CD4-positive, alpha-beta T cell (primary cell): ENCODE measurements around the gene ZNF438. TPM values are rescaled to one million over a fixed set of nuclear protein-coding genes. Genes with fewer than 3 reads are reported as not detected.

ENCODE experiments used
- ATAC-seq: fragments of 200-7000 bp; cut with Tn5 transposase; one replicate; pipeline ENCODE4 v1.10.0; 2022; ENCODE audit warnings: mild to moderate bottlenecking; ENCODE audit not compliant: poor library complexity
- CTCF ChIA-PET: fragments of 350-600 bp; sonication (Branson Sonifier 250); formaldehyde crosslinking; loops from one replicate; lab custom pipeline; 2021; ENCODE audit warnings: antibody characterized with exemption, inconsistent platforms; lab: Charles Lee
- POLR2A ChIA-PET: fragments of 350-600 bp; sonication (Branson Sonifier 250); formaldehyde crosslinking; loops from one replicate; lab custom pipeline; 2021; ENCODE audit warnings: antibody characterized with exemption, inconsistent platforms; lab: Charles Lee
- DNase-seq, 14 experiments: peaks; one replicate each; pipeline ENCODE4 v3.0.0-alpha.2; 2013 to 2020; ENCODE audit warnings: mixed read lengths in 2 of 14
- H3K27ac ChIP-seq, 2 donors: one replicate each; pipeline versions ENCODE4 v1.5.1 to v1.7.0; 2013; ENCODE audit warnings: low read length in 2 of 2, low read depth in 1 of 2, mild to moderate bottlenecking in 1 of 2
- H3K27me3 ChIP-seq, 2 experiments: 1 replicate in 1 of 2; 2 replicates in 1 of 2; pipeline versions ENCODE4 v1.6.1 to v1.7.0; 2013; ENCODE audit warnings: low read length in 2 of 2, control low read depth in 1 of 2, mild to moderate bottlenecking in 1 of 2, moderate library complexity in 1 of 2; ENCODE audit not compliant: insufficient read depth in 2 of 2, control insufficient read depth in 1 of 2
- H3K36me3 ChIP-seq: one replicate; pipeline ENCODE4 v1.6.1; 2013; ENCODE audit warnings: low read length, control low read depth; ENCODE audit not compliant: insufficient read depth
- H3K4me1 ChIP-seq: one replicate; pipeline ENCODE4 v1.6.1; 2013; ENCODE audit warnings: low read length, control low read depth; ENCODE audit not compliant: insufficient read depth
- H3K4me3 ChIP-seq: one replicate; pipeline ENCODE4 v1.5.1; 2013; ENCODE audit warnings: mild to moderate bottlenecking, low read length, moderate library complexity
- H3K9me3 ChIP-seq, 2 experiments: 1 replicate in 1 of 2; 2 replicates in 1 of 2; pipeline versions ENCODE4 v1.6.1 to v1.7.0; 2013; ENCODE audit warnings: low read length in 2 of 2, mild to moderate bottlenecking in 2 of 2, control low read depth in 1 of 2, moderate library complexity in 1 of 2; ENCODE audit not compliant: control insufficient read depth in 1 of 2, insufficient read depth in 1 of 2
- H3K27ac Mint-ChIP-seq: one replicate; pipeline ENCODE4 v1.8.0; 2020; ENCODE audit warnings: mixed read lengths
- H3K27me3 Mint-ChIP-seq: one replicate; pipeline ENCODE4 v1.8.0; 2021; ENCODE audit warnings: mixed read lengths
- H3K36me3 Mint-ChIP-seq: one replicate; pipeline ENCODE4 v1.8.0; 2021; ENCODE audit warnings: low read depth, mixed read lengths
- H3K4me1 Mint-ChIP-seq: one replicate; pipeline ENCODE4 v1.8.0; 2021; ENCODE audit warnings: low read depth, mixed read lengths
- H3K4me3 Mint-ChIP-seq: one replicate; pipeline ENCODE4 v1.8.0; 2020; ENCODE audit warnings: mild to moderate bottlenecking, mixed read lengths
- H3K9me3 Mint-ChIP-seq: one replicate; pipeline ENCODE4 v1.8.0; 2020; ENCODE audit warnings: mixed read lengths
- CTCF ChIP-seq: fragments of 200-600 bp; IDR thresholded peaks from one replicate; pipeline ENCODE4 v1.8.0; 2022; ENCODE audit warnings: antibody characterized with exemption, mild to moderate bottlenecking
- intact Hi-C, 2 experiments: fragments of 100-400 bp; cut with DNase I in 1 of 2; cut with micrococcal nuclease in 1 of 2; formaldehyde crosslinking; loops; one replicate each; pipeline versions ENCODE4 v1.15.1 to v1.9.0; 2023 to 2025; cut with DNase I, micrococcal nuclease
- total RNA-seq, 174 experiments: library from RNA in 2 of 174; stranded (reverse) in 2 of 174; gene quantifications; one replicate each; pipeline ENCODE4 v1.2.3 and lab custom pipeline; 2021 to 2026

Gene ZNF438
- total RNA-seq, 2 experiments from 2014 or later: 1.9 to 2.0 TPM

GRCh38 chr10:30928742-30929141 is 102.9 kb downstream of the ZNF438 start:
- DNase-seq: peak in 1 of 14 experiments; percentile 4
- no peak for ATAC-seq
- H3K36me3 ChIP-seq: no peaks in the 10 kb centered on the region
- no peaks in the 10 kb centered on the region for H3K27me3 Mint-ChIP-seq
- ChIA-PET CTCF (no interaction called here), POLR2A (interaction anchor here (1.6 kb wide), 1 partner anchor 103 kb away, joined by 5 read pairs; the partner anchor contains the start of gene ZNF438)
- H3K27ac Mint-ChIP-seq: peak overlapping the region; percentile 74
- peaks cover 7% of the 10 kb centered on the region for H3K9me3 Mint-ChIP-seq
- no peaks in the 10 kb centered on the region for H3K4me1 ChIP-seq
- no peaks in the 10 kb centered on the region for H3K27me3 ChIP-seq
- peak overlapping the region; percentile 76 for H3K4me3 Mint-ChIP-seq
- H3K27ac ChIP-seq: no peak overlapping the region
- H3K9me3 ChIP-seq: peaks cover 4 to 7% of the 10 kb centered on the region in 2 experiments
- TF ChIP-seq CTCF: no peak
- H3K36me3 Mint-ChIP-seq: peaks cover 40% of the 10 kb centered on the region
- H3K4me3 ChIP-seq: peak overlapping the region; percentile 22
- H3K4me1 Mint-ChIP-seq: peaks cover 11% of the 10 kb centered on the region
- intact Hi-C loops: no loop called here

- DNase-seq (no peak), ATAC-seq (no peak)
- H3K27me3 ChIP-seq: no peaks in the 10 kb centered on the region
- H3K27me3 Mint-ChIP-seq: no peaks in the 10 kb centered on the region
- intact Hi-C loops: no loop called here
- H3K4me1 Mint-ChIP-seq: no peaks in the 10 kb centered on the region
- no peaks in the 10 kb centered on the region for H3K9me3 ChIP-seq
- no peaks in the 10 kb centered on the region for H3K9me3 Mint-ChIP-seq
- H3K4me3 ChIP-seq: no peak overlapping the region
- H3K27ac Mint-ChIP-seq: no peak overlapping the region
- CTCF ChIA-PET: no interaction called here
- H3K4me3 Mint-ChIP-seq: no peak overlapping the region
- no peak for TF ChIP-seq CTCF
- no peaks in the 10 kb centered on the region for H3K36me3 Mint-ChIP-seq
- no peak overlapping the region for H3K27ac ChIP-seq
- POLR2A ChIA-PET: no interaction called here
- no peaks in the 10 kb centered on the region for H3K36me3 ChIP-seq
- no peaks in the 10 kb centered on the region for H3K4me1 ChIP-seq
These were observed 113.0 kb downstream of the ZNF438 start for GRCh38 chr10:30918651-30919050.

GRCh38 chr10:30917789-30918188 is 113.9 kb downstream of the ZNF438 start:
- H3K27me3 Mint-ChIP-seq: no peaks in the 10 kb centered on the region
- H3K27ac ChIP-seq: no peak overlapping the region
- ChIA-PET CTCF (no interaction called here), POLR2A (interaction anchor here (0.5 kb wide), 1 partner anchor 90 kb away, joined by 4 read pairs; no protein-coding TSS in a partner anchor)
- H3K4me3 Mint-ChIP-seq: no peak overlapping the region
- H3K36me3 Mint-ChIP-seq: no peaks in the 10 kb centered on the region
- no peaks in the 10 kb centered on the region for H3K4me1 Mint-ChIP-seq
- no peak overlapping the region for H3K27ac Mint-ChIP-seq
- H3K9me3 Mint-ChIP-seq: no peaks in the 10 kb centered on the region
- H3K4me1 ChIP-seq: no peaks in the 10 kb centered on the region
- no peaks in the 10 kb centered on the region for H3K36me3 ChIP-seq
- no peak for ATAC-seq
- no peak for TF ChIP-seq CTCF
- intact Hi-C loops: no loop called here
- H3K27me3 ChIP-seq: no peaks in the 10 kb centered on the region
- no peaks in the 10 kb centered on the region for H3K9me3 ChIP-seq
- H3K4me3 ChIP-seq: no peak overlapping the region
- DNase-seq: no peak
